K562 (cell line): Measurements from ENCODE around the gene ZNRF1. TPM values are rescaled to one million over a fixed set of nuclear protein-coding genes. Genes with fewer than 3 reads are reported as not detected.

Experiments
- EHMT2 ChIP-seq: fragments of 450-650 bp; IDR thresholded peaks from 2 replicates; pipeline ENCODE4 v1.6.1; 2018; ENCODE audit warnings: antibody characterized with exemption
- HMG20B ChIP-seq: fragments of 250-450 bp; sonication (Bioruptor Pico); IDR thresholded peaks from 2 replicates; pipeline ENCODE4 v1.5.0; 2021; ENCODE audit warnings: mild to moderate bottlenecking
- NCOA4 ChIP-seq: fragments of 450-650 bp; IDR thresholded peaks from 2 replicates; pipeline ENCODE4 v1.6.1; 2018; ENCODE audit warnings: mild to moderate bottlenecking; ENCODE audit not compliant: partially characterized antibody
- RERE ChIP-seq: sonication (generic); formaldehyde crosslinking; IDR thresholded peaks from 2 replicates; pipeline ENCODE4 v1.8.0; 2023; ENCODE audit warnings: missing genetic modification reagents, mild to moderate bottlenecking, borderline replicate concordance
- SREBF1 ChIP-seq: fragments of 150-350 bp; IDR thresholded peaks from 2 replicates; pipeline ENCODE4 v1.6.1; 2014; ENCODE audit warnings: antibody characterized with exemption, low read depth, low read length, borderline replicate concordance
- SREBF2 ChIP-seq: sonication (generic); formaldehyde crosslinking; IDR thresholded peaks from 2 replicates; pipeline ENCODE4 v1.4.0; 2020; ENCODE audit warnings: mild to moderate bottlenecking, missing genetic modification reagents
- ZSCAN29 ChIP-seq: fragments of 450-650 bp; IDR thresholded peaks from 2 replicates; pipeline ENCODE4 v1.6.1; 2017
- polyA plus RNA-seq, 8 experiments: library from polyadenylated mRNA; depleted of rRNA in 4 of 8; stranded (reverse) in 5 of 8; unstranded in 3 of 8; fragments of >200 nt; fragmentation: Nextera tagmentation in 2 of 8; fragmentation: Illumina TruSeq in 1 of 8; extraction: Ambion mirVana in 2 of 8; extraction: Trizol in 1 of 8; gene quantifications; 2 replicates each; pipeline versions ENCODE4 v1.2.1 to v1.2.3, GENCODE V29; 2011 to 2014; ENCODE audit warnings: inconsistent platforms in 1 of 8, missing spikeins in 1 of 8
- total RNA-seq, 7 experiments: library from RNA; depleted of rRNA in 6 of 7; stranded (reverse); fragments of >200 nt in 6 of 7; fragmentation: Illumina TruSeq in 2 of 7; extraction: Trizol in 2 of 7; gene quantifications; 2 replicates each; pipeline versions ENCODE4 v1.2.1 to v1.2.3, GENCODE V29; 2011 to 2021; ENCODE audit warnings: low replicate concordance in 1 of 7
- TF ChIP-seq, protein P1 (sequence below): fragments of 450-650 bp; IDR thresholded peaks from 2 replicates; pipeline ENCODE4 v1.6.1; 2016; ENCODE audit warnings: mild to moderate bottlenecking, moderate library complexity
- TF ChIP-seq, protein P2 (sequence below): fragments of 450-650 bp; formaldehyde crosslinking; IDR thresholded peaks from 2 replicates; pipeline ENCODE4 v1.4.0; 2020; ENCODE audit warnings: mild to moderate bottlenecking, moderate library complexity

The ZNRF1 gene
- total and polyA plus RNA-seq, 9 of the 15 experiments (the other 6 are each of a cell fraction or from before 2014, with no cell fraction given) = 9.5 to 37.7 (median 20.0) TPM

- TF ChIP-seq RERE (CRISPR knock-in tag) (no peak), HMG20B (CRISPR knock-in tag) (no peak), SREBF1 (no peak), ZSCAN29 (no peak), EHMT2 (no peak), NCOA4 (no peak), SREBF2 (CRISPR knock-in tag) (no peak)
- TF ChIP-seq, protein P1, sequence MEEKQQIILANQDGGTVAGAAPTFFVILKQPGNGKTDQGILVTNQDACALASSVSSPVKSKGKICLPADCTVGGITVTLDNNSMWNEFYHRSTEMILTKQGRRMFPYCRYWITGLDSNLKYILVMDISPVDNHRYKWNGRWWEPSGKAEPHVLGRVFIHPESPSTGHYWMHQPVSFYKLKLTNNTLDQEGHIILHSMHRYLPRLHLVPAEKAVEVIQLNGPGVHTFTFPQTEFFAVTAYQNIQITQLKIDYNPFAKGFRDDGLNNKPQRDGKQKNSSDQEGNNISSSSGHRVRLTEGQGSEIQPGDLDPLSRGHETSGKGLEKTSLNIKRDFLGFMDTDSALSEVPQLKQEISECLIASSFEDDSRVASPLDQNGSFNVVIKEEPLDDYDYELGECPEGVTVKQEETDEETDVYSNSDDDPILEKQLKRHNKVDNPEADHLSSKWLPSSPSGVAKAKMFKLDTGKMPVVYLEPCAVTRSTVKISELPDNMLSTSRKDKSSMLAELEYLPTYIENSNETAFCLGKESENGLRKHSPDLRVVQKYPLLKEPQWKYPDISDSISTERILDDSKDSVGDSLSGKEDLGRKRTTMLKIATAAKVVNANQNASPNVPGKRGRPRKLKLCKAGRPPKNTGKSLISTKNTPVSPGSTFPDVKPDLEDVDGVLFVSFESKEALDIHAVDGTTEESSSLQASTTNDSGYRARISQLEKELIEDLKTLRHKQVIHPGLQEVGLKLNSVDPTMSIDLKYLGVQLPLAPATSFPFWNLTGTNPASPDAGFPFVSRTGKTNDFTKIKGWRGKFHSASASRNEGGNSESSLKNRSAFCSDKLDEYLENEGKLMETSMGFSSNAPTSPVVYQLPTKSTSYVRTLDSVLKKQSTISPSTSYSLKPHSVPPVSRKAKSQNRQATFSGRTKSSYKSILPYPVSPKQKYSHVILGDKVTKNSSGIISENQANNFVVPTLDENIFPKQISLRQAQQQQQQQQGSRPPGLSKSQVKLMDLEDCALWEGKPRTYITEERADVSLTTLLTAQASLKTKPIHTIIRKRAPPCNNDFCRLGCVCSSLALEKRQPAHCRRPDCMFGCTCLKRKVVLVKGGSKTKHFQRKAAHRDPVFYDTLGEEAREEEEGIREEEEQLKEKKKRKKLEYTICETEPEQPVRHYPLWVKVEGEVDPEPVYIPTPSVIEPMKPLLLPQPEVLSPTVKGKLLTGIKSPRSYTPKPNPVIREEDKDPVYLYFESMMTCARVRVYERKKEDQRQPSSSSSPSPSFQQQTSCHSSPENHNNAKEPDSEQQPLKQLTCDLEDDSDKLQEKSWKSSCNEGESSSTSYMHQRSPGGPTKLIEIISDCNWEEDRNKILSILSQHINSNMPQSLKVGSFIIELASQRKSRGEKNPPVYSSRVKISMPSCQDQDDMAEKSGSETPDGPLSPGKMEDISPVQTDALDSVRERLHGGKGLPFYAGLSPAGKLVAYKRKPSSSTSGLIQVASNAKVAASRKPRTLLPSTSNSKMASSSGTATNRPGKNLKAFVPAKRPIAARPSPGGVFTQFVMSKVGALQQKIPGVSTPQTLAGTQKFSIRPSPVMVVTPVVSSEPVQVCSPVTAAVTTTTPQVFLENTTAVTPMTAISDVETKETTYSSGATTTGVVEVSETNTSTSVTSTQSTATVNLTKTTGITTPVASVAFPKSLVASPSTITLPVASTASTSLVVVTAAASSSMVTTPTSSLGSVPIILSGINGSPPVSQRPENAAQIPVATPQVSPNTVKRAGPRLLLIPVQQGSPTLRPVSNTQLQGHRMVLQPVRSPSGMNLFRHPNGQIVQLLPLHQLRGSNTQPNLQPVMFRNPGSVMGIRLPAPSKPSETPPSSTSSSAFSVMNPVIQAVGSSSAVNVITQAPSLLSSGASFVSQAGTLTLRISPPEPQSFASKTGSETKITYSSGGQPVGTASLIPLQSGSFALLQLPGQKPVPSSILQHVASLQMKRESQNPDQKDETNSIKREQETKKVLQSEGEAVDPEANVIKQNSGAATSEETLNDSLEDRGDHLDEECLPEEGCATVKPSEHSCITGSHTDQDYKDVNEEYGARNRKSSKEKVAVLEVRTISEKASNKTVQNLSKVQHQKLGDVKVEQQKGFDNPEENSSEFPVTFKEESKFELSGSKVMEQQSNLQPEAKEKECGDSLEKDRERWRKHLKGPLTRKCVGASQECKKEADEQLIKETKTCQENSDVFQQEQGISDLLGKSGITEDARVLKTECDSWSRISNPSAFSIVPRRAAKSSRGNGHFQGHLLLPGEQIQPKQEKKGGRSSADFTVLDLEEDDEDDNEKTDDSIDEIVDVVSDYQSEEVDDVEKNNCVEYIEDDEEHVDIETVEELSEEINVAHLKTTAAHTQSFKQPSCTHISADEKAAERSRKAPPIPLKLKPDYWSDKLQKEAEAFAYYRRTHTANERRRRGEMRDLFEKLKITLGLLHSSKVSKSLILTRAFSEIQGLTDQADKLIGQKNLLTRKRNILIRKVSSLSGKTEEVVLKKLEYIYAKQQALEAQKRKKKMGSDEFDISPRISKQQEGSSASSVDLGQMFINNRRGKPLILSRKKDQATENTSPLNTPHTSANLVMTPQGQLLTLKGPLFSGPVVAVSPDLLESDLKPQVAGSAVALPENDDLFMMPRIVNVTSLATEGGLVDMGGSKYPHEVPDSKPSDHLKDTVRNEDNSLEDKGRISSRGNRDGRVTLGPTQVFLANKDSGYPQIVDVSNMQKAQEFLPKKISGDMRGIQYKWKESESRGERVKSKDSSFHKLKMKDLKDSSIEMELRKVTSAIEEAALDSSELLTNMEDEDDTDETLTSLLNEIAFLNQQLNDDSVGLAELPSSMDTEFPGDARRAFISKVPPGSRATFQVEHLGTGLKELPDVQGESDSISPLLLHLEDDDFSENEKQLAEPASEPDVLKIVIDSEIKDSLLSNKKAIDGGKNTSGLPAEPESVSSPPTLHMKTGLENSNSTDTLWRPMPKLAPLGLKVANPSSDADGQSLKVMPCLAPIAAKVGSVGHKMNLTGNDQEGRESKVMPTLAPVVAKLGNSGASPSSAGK = no peak
- TF ChIP-seq, protein P2, sequence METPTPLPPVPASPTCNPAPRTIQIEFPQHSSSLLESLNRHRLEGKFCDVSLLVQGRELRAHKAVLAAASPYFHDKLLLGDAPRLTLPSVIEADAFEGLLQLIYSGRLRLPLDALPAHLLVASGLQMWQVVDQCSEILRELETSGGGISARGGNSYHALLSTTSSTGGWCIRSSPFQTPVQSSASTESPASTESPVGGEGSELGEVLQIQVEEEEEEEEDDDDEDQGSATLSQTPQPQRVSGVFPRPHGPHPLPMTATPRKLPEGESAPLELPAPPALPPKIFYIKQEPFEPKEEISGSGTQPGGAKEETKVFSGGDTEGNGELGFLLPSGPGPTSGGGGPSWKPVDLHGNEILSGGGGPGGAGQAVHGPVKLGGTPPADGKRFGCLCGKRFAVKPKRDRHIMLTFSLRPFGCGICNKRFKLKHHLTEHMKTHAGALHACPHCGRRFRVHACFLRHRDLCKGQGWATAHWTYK = no peak
These were observed 49.7 kb downstream of the ZNRF1 start (continued) for GRCh38 chr16:75048530-75048929.
